Activated T-cell treated with anti-CD3 and anti-CD28 coated beads, Interleukin-2, amount 50 U/mL, for 24 hours (primary cell): ENCODE results near the gene MISP.

Source experiments
- DNase-seq: peaks from one replicate; pipeline ENCODE4 v3.0.0-alpha.2; 2020
- H3K27ac Mint-ChIP-seq: 2 replicates; pipeline ENCODE4 v1.8.0; 2020; ENCODE audit warnings: mild to moderate bottlenecking, mixed read lengths
- H3K27me3 Mint-ChIP-seq: 2 replicates; pipeline ENCODE4 v1.8.0; 2020; ENCODE audit warnings: mixed read lengths
- H3K36me3 Mint-ChIP-seq: 2 replicates; pipeline ENCODE4 v1.8.0; 2020; ENCODE audit warnings: low read depth, mixed read lengths
- H3K4me1 Mint-ChIP-seq: 2 replicates; pipeline ENCODE4 v1.8.0; 2020; ENCODE audit warnings: low read depth, mixed read lengths
- H3K4me3 Mint-ChIP-seq: 2 replicates; pipeline ENCODE4 v1.8.0; 2020; ENCODE audit warnings: mild to moderate bottlenecking, moderate library complexity, mixed read lengths
- H3K9me3 Mint-ChIP-seq: 2 replicates; pipeline ENCODE4 v1.8.0; 2020; ENCODE audit warnings: mixed read lengths

The MISP gene

DNA sequence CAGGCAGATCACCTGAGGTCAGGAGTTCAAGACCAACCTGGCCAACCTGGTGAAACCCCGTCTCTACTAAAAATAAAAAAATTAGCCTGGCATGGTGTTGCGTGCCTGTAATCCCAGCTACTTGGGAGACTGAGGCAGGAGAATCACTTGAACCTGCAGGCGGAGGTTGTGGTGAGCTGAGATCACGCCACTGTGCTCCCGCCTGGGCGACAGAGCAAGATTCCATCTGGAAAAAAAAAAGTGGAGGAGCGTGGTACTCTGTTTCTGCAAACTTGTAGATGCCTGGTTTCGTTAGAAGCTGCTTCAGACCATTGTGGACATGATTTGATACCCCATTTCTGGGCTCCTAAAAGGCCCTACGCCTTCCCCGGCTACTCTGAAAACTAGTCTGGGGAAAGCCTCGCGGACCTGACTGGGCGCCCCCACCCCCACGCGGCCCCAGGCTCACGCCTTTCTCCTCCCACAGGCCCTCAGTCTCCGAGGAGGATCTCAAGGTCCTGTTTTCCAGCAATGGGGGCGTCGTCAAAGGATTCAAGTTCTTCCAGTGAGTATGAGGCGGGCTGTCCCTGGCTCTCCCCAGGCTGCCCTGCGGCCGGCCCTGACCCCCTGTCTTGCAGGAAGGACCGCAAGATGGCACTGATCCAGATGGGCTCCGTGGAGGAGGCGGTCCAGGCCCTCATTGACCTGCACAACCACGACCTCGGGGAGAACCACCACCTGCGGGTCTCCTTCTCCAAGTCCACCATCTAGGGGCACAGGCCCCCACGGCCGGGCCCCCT, 59.4 kb downstream of the MISP start:
- no peaks in the 10 kb centered on the region for H3K9me3 Mint-ChIP-seq
- H3K36me3 Mint-ChIP-seq = peaks cover 71% of the 10 kb centered on the region
- no peaks in the 10 kb centered on the region for H3K4me1 Mint-ChIP-seq
- DNase-seq = no peak
- no peaks in the 10 kb centered on the region for H3K27me3 Mint-ChIP-seq
- peak overlapping the region; percentile 67 for H3K27ac Mint-ChIP-seq
- H3K4me3 Mint-ChIP-seq = peak overlapping the region; percentile 38

DNA sequence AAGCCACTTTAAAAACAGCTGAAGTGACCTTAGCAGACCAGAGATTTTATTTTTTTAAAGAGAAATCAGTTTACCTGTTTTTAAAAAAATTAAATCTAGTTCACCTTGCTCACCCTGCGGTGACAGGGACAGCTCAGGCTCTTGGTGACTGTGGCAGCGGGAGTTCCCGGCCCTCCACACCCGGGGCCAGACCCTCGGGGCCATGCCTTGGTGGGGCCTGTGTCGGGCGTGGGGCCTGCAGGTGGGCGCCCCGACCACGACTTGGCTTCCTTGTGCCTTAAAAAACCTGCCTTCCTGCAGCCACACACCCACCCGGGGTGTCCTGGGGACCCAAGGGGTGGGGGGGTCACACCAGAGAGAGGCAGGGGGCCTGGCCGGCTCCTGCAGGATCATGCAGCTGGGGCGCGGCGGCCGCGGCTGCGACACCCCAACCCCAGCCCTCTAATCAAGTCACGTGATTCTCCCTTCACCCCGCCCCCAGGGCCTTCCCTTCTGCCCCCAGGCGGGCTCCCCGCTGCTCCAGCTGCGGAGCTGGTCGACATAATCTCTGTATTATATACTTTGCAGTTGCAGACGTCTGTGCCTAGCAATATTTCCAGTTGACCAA, 60.1 kb downstream of the MISP start:
- Mint-ChIP-seq H3K4me3 (no peak overlapping the region), H3K4me1 (no peaks in the 10 kb centered on the region), H3K9me3 (peaks cover 2% of the 10 kb centered on the region), H3K27me3 (no peaks in the 10 kb centered on the region), H3K27ac (no peak overlapping the region), H3K36me3 (peaks cover 71% of the 10 kb centered on the region)
- no peak for DNase-seq

DNA sequence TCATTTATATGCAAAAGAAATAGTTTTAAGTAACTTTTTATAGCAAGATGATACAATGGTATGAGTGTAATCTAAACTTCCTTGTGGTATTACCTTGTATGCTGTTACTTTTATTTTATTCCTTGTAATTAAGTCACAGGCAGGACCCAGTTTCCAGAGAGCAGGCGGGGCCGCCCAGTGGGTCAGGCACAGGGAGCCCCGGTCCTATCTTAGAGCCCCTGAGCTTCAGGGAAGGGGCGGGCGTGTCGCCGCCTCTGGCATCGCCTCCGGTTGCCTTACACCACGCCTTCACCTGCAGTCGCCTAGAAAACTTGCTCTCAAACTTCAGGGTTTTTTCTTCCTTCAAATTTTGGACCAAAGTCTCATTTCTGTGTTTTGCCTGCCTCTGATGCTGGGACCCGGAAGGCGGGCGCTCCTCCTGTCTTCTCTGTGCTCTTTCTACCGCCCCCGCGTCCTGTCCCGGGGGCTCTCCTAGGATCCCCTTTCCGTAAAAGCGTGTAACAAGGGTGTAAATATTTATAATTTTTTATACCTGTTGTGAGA, 60.7 kb downstream of the MISP start:
- H3K36me3 Mint-ChIP-seq = peaks cover 73% of the 10 kb centered on the region

DNA sequence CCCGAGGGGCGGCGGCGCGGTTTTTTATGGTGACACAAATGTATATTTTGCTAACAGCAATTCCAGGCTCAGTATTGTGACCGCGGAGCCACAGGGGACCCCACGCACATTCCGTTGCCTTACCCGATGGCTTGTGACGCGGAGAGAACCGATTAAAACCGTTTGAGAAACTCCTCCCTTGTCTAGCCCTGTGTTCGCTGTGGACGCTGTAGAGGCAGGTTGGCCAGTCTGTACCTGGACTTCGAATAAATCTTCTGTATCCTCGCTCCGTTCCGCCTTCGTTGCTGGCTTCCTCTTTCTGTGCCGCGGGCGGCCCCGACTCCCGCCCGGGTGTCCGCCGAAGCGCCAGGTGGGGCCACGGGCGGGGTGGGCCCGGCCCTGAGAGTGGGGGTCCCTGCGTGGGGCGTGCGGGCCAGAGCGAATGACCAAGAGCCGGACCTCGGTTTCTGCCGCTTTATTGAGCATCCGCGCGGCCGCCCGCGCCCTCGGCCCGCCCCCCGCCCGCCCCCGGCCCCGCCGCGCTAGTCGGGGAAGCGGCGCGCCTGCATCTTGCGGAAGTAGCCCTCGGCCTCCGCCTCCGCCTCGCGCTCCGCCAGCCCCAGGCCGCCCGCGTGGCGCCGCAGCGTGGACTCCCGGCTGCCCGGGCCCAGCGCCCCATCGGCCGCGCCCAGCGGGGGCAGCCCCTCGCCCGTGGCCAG, 61.3 kb downstream of the MISP start:
- Mint-ChIP-seq H3K9me3 (peaks cover 6% of the 10 kb centered on the region), H3K27me3 (no peaks in the 10 kb centered on the region), H3K27ac (peak overlapping the region; percentile 47), H3K4me1 (no peaks in the 10 kb centered on the region), H3K4me3 (no peak overlapping the region), H3K36me3 (peaks cover 68% of the 10 kb centered on the region)
- DNase-seq = no peak

More for the DNA sequence above, 60.7 kb downstream of the MISP start:
- Mint-ChIP-seq H3K27me3 (no peaks in the 10 kb centered on the region), H3K4me3 (no peak overlapping the region), H3K27ac (no peak overlapping the region), H3K9me3 (peaks cover 5% of the 10 kb centered on the region), H3K4me1 (no peaks in the 10 kb centered on the region)
- DNase-seq = no peak

DNA sequence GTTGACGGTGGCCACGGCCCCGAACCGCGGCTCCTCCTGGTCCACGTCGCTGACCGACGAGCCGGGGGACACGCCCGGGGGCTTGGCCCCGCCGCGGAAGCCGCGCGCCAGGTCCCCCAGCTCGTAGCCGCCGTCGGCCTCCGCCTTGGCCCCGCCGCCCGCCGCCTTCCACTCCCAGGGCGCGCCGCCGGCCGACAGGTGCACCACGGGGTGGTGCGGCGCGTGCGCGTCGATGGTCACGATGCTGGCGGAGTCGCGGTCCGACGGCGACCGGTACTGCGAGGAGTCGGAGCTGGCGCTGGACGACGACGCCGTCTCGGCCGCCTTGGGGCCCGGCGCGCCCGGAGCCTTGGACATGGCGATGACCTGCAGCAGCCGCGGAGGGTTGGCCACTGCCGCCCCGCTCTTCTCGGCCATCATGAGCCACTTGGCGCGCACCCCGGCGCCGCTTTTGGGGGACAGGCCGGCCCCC, 61.9 kb downstream of the MISP start:
- H3K4me3 Mint-ChIP-seq = no peak overlapping the region
- DNase-seq = no peak
- H3K27me3 Mint-ChIP-seq = no peaks in the 10 kb centered on the region
- peaks cover 62% of the 10 kb centered on the region for H3K36me3 Mint-ChIP-seq
- H3K4me1 Mint-ChIP-seq = no peaks in the 10 kb centered on the region
- peaks cover 6% of the 10 kb centered on the region for H3K9me3 Mint-ChIP-seq
- no peak overlapping the region for H3K27ac Mint-ChIP-seq

DNA sequence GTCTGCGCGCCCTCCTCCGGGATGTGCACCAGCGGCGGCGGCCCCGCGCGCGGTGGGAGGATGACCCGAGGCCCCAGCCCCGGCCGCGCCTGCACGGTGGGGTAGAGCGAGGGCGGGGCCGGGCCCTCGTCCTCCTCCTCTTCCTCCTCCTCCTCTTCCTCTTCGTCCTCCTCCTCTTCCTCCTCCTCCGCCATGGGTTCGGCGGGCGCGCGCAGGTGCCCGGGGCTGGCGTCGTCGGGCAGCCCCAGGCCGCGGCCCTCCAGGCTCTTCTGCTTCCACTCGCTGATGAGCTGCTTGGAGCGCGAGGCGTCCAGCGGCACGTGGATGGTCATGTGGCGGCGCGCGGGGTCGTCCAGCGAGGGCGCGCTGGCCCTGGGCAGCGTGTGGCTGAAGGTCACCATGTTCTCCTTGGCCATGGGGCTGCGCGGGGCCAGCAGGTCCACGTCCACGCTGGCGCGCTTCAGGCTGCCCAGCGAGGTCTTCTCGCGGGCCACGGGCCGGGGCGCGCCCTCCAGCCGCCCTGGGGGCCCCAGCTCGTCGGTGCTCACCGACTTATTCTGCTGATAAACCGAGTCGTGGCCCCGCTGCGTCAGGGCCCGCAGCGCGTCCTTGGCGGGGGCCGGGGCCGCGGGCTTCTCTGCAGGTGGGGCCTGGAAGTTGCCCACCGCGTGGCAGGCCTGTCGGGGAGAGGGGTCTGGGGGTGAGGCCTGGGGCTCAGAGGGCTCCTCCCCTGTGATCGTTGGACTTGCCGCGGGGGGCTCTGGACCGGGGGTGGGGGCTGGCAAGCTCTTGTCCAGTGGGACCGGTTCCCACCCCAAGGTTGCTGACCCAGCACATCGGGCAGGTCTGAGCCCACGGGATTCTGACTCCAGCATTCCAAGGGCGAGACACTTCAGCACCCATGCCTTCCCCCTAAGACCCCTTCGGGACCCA, 62.6 kb downstream of the MISP start:
- no peaks in the 10 kb centered on the region for H3K27me3 Mint-ChIP-seq
- peaks cover 58% of the 10 kb centered on the region for H3K36me3 Mint-ChIP-seq
- H3K27ac Mint-ChIP-seq = peak overlapping the region; percentile 29
- no peak overlapping the region for H3K4me3 Mint-ChIP-seq
- peaks cover 6% of the 10 kb centered on the region for H3K9me3 Mint-ChIP-seq
- no peaks in the 10 kb centered on the region for H3K4me1 Mint-ChIP-seq
- no peak for DNase-seq
